DMS 273 (cell line): ENCODE measurements around the gene PUS7L.

Source experiments
- DNase-seq: peaks from one replicate; lab custom pipeline; 2025; ENCODE audit not compliant: unreplicated experiment; lab: John Stamatoyannopoulos, UW

Gene PUS7L, protein sequence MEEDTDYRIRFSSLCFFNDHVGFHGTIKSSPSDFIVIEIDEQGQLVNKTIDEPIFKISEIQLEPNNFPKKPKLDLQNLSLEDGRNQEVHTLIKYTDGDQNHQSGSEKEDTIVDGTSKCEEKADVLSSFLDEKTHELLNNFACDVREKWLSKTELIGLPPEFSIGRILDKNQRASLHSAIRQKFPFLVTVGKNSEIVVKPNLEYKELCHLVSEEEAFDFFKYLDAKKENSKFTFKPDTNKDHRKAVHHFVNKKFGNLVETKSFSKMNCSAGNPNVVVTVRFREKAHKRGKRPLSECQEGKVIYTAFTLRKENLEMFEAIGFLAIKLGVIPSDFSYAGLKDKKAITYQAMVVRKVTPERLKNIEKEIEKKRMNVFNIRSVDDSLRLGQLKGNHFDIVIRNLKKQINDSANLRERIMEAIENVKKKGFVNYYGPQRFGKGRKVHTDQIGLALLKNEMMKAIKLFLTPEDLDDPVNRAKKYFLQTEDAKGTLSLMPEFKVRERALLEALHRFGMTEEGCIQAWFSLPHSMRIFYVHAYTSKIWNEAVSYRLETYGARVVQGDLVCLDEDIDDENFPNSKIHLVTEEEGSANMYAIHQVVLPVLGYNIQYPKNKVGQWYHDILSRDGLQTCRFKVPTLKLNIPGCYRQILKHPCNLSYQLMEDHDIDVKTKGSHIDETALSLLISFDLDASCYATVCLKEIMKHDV

DNA sequence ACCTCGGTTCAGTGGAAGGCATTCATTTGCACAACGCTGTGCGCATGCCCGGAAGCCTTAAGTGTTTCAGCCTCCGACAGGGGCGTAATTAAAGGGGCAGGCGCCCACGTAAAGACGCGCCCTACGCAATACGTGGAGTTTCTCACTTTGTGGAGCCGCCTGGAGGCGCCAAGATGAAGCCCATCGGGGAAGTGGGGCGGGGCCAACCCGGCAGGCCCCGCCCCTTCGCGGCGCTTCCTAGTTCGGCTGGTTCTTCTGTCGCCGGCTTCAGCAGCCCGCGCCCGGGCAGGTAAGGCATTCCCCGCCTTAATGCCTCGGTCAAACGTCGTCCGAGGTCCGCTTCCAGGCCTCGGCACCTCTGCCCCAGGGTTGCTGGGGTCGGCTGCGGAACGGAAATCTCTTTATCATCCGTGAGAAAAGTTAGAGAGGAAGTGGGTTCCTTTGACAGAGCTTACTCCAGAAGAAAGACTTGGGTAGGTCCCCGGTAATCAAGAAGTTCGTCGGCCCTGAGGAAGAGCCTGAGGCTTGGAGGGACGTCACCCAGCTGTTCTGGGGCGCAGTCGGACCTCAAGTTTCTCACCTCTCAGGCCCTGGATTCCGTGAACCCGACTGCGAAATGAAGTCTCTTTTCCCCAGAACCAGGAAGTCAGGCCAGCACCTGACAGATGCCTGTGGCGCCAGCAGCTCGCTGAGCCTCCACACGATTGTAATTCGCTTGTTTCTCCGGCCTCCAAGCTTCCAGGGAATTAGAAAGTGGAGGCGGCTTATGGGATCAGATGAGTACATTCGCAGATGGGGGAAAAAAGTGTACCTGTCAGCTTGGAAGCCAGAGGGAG is at the start of gene PUS7L, which contains the start of gene IRAK4:
TSS of gene PUS7L (minus strand) at position 63 of the 836 bp plus-strand sequence. CDS start 3,545 bp downstream, outside the sequence.
TSS of gene IRAK4 (plus strand) at position 224 of the 836 bp plus-strand sequence. CDS start 9,161 bp downstream, outside the sequence.
- peak; percentile 98 for DNase-seq

GRCh38 chr12:43807386-43807785 is 48.8 kb upstream of the PUS7L start:
- DNase-seq, result no peak

- DNase-seq, result no peak
Measured at GRCh38 chr12:43806737-43807072, 48.1 kb upstream of the PUS7L start.

DNA sequence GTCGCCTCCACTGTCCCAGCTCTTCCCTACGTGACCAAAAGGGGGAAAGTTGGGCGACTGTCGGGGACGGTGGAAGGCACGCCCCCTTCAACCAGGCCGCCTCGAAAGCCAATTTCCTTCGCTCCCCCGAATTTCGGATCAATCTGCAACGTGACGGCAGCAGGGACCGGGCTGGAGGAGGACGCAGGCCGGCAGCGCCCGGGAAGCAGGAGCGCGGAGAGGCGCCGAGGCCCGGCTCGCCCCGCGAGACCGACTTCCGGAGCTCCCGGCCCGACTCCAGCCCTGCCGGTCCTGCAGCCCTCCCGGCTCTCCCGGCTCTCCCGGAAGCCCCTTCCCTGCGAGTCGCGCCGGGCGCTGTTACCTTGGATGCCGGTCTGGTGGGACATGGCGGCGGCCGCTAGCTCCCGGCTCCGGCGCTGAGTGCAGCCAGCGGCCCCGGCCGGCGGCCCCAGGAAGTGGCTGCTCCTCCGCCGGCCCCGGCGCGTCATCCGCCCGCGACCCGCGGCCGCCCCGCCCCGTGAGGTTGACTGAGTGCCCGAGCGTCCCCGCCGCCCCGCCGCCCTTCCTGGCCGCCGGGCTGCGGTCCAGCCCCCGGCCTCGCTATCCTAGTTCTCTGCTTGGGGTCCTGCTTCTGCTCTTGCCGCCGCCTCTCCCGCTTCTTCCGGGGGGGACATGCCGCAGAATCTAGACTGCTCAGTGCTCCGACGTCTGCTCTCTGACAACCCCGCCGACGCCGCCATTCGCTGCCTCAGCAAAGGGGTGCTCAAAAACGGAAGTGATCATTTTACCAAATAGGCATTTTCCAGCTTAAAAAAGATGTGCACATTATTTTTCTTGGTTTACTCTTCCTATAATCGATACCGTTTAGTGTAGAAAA is 47.5 kb upstream of the PUS7L start, which contains the start of gene TWF1:
TSS of gene TWF1 (minus strand) at position 458 of the 877 bp plus-strand sequence. CDS start at position 386, 72 bp downstream.
- peak; percentile 86 for DNase-seq

DNA sequence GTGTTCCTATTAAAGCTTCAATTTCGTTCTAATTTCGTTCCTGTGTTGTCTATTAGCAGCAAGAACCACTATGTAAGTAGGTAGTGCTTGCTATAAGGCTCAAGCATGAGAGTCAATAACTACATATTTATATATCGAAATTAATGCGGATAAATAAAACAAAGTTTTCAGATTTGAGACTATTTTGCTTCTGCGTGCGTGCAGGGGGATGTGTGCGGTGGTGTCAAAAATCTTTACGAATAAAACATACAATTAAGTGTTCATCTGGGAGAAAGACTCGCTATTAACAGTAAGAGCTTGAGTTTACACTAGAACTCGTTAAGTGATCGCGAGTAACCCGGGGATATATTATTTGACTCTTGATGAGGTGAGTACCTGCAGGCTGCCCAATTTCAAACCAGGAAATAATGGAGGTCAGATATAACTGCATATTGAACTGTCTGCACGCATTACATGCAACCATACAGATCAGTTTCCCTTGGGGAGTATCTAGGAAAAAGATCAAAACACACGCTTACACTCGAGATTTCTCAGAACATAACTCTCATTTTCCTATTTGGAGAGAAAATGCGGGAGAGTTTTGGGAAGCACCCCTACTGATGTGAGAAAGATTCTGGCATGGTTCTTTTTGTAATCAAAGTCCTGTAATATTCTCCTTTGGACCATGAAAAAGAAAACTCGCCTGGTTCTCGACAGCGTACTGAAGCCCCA is 46.7 kb upstream of the PUS7L start:
- DNase-seq, result peak; percentile 48

DNA sequence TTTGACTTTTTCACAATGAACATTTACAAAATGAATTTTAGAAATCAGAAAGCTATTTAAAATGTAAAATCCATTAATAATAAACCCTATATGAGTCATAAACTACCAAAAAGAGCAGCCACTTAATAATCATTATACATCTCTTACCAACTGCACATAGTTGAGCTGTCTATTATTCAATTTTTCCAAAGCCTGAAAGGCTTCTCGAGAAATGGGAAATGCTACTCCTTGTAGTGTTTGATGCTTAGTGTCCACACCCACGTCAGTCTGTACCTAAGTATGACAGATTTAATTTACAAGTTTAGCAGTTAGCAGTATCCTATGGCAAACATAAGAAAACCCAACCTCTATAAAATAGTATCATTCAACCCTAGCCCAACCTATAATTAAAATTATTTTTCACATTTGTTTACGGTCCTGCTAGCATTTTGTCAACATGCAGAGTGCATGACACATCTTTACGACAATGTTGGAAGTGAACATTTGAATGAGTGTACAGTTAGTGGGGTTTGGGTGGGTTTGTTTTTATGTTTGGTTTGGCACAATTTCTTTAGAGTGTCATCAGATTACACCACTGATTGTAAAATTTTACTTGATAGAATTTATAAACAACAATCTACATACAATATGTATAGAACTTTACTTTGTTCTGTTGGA is 39.1 kb upstream of the PUS7L start:
- no peak for DNase-seq

GRCh38 chr12:43795716-43796280 is 37.2 kb upstream of the PUS7L start:
- no peak for DNase-seq

GRCh38 chr12:43789941-43790340 is 31.4 kb upstream of the PUS7L start:
- peak; percentile 58 for DNase-seq

- no peak for DNase-seq
Measured at GRCh38 chr12:43786899-43787693, 28.5 kb upstream of the PUS7L start.

GRCh38 chr12:43776498-43776897 is 17.9 kb upstream of the PUS7L start:
- peak; percentile 41 for DNase-seq

GRCh38 chr12:43766291-43766690 is 7.7 kb upstream of the PUS7L start:
- DNase-seq, result no peak

DNA sequence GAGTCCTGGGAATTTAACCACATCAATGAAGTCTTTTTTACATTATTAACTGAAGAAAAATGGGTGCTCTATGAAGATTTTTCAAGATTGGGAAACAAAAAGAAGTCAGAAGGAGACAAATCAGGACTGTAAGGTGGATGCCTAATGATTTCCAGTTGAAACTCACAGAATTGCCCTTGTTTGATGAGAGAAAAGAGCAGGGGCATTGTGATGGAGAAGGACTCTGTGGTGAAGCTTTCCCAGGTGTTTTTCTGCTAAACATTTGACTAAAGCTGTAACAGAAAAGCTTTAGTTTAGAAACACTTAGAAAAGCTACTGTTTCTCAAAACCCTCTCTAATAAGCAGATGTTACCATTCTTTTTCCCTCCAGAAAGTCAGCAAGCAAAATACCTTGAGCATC is 5.9 kb upstream of the PUS7L start:
- DNase-seq, result no peak

DNA sequence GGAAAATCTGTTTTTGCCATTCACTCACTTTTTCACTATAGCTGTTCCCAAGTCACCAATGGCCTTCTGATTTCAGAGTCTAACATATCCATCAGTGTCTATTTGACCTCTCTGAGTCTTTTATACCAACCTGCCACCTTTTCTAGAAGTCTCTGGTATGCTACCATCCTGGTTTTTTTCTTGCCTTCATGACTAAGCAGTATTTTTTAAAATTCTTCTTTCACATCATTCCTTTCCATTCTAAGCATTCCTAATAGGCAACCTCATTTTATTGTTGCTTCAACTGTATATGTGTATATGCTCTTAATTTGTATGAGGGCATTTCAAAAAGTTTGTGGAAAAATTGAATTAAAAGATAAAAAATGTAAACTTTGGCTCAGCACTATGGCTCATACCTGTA is 5.2 kb upstream of the PUS7L start:
- DNase-seq, result no peak

- DNase-seq, result no peak
Measured at GRCh38 chr12:43762596-43762995, 4.0 kb upstream of the PUS7L start.

GRCh38 chr12:43761500-43761899 is 2.9 kb upstream of the PUS7L start:
- DNase-seq, result no peak

- DNase-seq, result no peak
Measured at GRCh38 chr12:43760396-43760795, 1.8 kb upstream of the PUS7L start.

DNA sequence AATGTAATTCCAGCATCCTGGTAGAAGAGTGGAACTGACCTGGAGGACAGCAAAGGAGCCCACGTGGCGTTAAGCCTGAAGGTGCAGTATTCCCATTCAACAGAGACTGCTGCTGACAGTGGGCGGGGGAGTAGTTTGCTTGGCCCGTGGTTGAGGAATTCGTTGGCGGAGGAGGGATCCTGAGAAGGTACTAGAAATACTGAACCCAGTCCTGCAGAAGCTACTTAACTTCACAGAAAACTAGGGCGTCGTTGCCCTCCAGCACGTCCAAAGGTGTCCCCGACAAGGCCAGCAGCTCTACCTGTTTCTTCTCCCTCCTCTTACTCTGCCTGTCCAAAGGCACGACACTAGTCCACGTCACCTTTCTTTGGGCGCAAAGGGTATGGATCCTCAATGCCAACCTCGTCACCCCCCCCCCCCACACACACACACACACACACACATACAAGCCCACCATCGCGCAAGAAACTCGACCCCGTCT is 303 bp downstream of the PUS7L start:
- DNase-seq, result peak; percentile 48

DNA sequence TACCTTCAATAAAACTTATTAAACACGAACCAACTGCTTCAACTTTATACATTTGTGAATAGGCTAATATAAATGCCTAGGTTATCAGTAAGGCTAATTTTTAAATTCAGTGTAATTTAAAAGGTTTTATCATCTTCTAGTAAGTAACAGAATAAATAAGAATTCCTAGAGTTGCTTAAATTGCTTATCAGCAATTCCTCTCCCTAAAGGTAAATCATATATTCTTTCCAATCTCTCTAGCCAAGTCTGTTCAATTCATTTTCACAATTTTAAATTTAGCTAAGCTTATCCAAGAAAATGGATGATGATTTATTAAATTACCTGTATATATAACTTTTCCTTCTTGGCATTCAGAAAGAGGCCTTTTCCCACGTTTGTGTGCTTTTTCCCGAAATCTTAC is 4.6 kb downstream of the PUS7L start:
- no peak for DNase-seq
